WTC11 (cell line): ENCODE results near the gene ATP2A3.

Source experiments
- CBFB ChIP-seq: sonication (generic); formaldehyde crosslinking; IDR thresholded peaks from 2 replicates; pipeline ENCODE4 v1.8.1; 2022; ENCODE audit warnings: mild to moderate bottlenecking, low read depth, missing genetic modification reagents
- CTCF ChIP-seq: fragments of 200-600 bp; IDR thresholded peaks from 2 replicates; pipeline ENCODE4 v1.8.0; 2022; ENCODE audit warnings: antibody characterized with exemption
- ESRRA ChIP-seq: sonication (generic); formaldehyde crosslinking; IDR thresholded peaks from 2 replicates; pipeline ENCODE4 v1.8.1; 2022; ENCODE audit warnings: mild to moderate bottlenecking, missing genetic modification reagents, borderline replicate concordance
- ZBTB21 ChIP-seq: sonication (generic); formaldehyde crosslinking; IDR thresholded peaks from 2 replicates; pipeline ENCODE4 v1.8.1; 2023; ENCODE audit warnings: mild to moderate bottlenecking, missing genetic modification reagents, borderline replicate concordance

DNA sequence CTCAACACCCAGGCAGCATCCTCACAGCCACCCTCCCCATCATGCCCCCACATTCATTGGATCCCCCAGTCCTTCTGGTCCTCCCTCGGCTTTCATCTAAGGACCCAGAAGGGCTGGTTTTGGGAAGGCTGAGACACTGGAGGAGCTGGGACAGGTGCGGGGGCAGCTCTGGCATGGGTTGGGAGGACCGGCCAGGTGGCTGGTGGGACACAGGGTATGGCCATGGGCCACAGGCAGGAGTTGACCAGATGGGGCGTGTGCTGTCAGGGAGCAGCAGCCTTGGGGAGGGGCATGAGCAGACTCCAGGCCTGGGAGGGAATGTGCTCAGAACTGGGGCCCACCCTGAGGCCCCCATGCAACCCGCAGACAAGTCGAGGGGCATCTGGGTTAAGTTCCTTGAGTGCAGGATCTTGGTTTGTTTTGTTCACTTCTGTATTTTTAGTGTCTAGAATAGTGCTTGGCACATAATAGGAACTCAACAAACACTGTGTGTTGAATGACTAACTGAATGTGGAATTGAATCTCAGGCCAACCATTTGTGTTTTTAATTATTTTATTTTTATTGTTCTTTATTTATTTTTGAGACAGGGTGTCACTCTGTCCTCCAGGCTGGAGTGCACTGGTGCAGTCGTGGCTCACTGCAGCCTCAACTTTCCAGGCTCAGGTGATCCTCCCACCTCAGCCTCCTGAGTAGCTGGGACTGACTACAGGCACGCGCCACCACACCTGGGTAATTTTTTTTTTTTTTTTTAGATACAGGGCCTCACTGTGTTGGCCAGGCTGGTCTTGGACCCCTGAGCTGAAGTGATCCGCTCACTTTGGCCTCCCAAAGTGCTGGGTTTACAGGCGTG, 53.6 kb downstream of the ATP2A3 start:
- TF ChIP-seq CBFB (CRISPR knock-in tag) (no peak), CTCF (no peak), ZBTB21 (CRISPR knock-in tag) (no peak), ESRRA (CRISPR knock-in tag) (no peak)
